SU-DHL-6 (cell line): ENCODE results near the gene AGAP1.

Experiments
- H2AFZ ChIP-seq: fragments of 200-600 bp; sonication (generic); 2 replicates; pipeline ENCODE4 v1.6.1; 2014; ENCODE audit warnings: low read depth, mild to moderate bottlenecking, moderate library complexity, mixed read lengths, antibody characterized with exemption, low read length; ENCODE audit not compliant: severe bottlenecking
- H3F3A ChIP-seq: fragments of 200-600 bp; shearing (Covaris generic); 2 replicates; pipeline ENCODE4 v1.6.0; 2016; ENCODE audit warnings: antibody characterized with exemption, mild to moderate bottlenecking; ENCODE audit not compliant: insufficient read depth
- H3K27ac ChIP-seq: fragments of 200-600 bp; sonication (generic); 2 replicates; pipeline ENCODE4 v1.5.1; 2016; ENCODE audit warnings: low read depth, mild to moderate bottlenecking, low read length, moderate library complexity, mixed read lengths
- H3K27me3 ChIP-seq: fragments of 200-600 bp; sonication (generic), shearing (Covaris generic); 2 replicates; pipeline ENCODE4 v1.6.0; 2014; ENCODE audit warnings: mild to moderate bottlenecking, low read length
- H3K36me3 ChIP-seq: fragments of 200-600 bp; sonication (generic); 2 replicates; pipeline ENCODE4 v1.6.1; 2014; ENCODE audit warnings: mild to moderate bottlenecking, low read length, mixed read lengths
- H3K4me2 ChIP-seq: fragments of 300-600, 200-600 bp; shearing (Covaris generic), sonication (generic); 2 replicates; pipeline ENCODE4 v1.6.0; 2014; ENCODE audit warnings: low read length, low read depth, mild to moderate bottlenecking; ENCODE audit not compliant: poor library complexity, severe bottlenecking
- H3K4me3 ChIP-seq: fragments of 200-600 bp; sonication (generic); 2 replicates; pipeline ENCODE4 v1.5.1; 2014; ENCODE audit warnings: antibody characterized with exemption, low read length, mild to moderate bottlenecking, mixed read lengths; ENCODE audit not compliant: insufficient read depth, poor library complexity, severe bottlenecking
- H3K79me2 ChIP-seq: fragments of 200-600 bp; sonication (generic); 2 replicates; pipeline ENCODE4 v1.6.1; 2014; ENCODE audit warnings: mild to moderate bottlenecking, low read length, moderate library complexity; ENCODE audit not compliant: insufficient read depth
- H3K9ac ChIP-seq: fragments of 200-600 bp; sonication (generic); 2 replicates; pipeline ENCODE4 v1.7.0; 2014; ENCODE audit warnings: mild to moderate bottlenecking, low read length
- H3K9me2 ChIP-seq: fragments of 200-600 bp; sonication (generic); replicated peaks from 2 replicates; pipeline ENCODE4 v1.6.1; 2014; ENCODE audit warnings: low read length; ENCODE audit not compliant: insufficient read depth
- H3K9me3 ChIP-seq: fragments of 200-600 bp; sonication (generic); 2 replicates; pipeline ENCODE4 v1.6.1; 2014; ENCODE audit warnings: low read length, mixed read lengths; ENCODE audit not compliant: insufficient read depth
- H4K20me1 ChIP-seq: fragments of 200-600 bp; sonication (generic); 2 replicates; pipeline ENCODE4 v1.6.1; 2014; ENCODE audit warnings: low read depth, mild to moderate bottlenecking, antibody characterized with exemption, low read length, moderate library complexity, mixed read lengths
- CTCF ChIP-seq: fragments of 200-600 bp; sonication (generic); IDR thresholded peaks from one replicate; pipeline ENCODE4 v1.5.1; 2017; ENCODE audit warnings: antibody characterized with exemption, mild to moderate bottlenecking, low read length, moderate library complexity; ENCODE audit not compliant: insufficient read depth, poor library complexity, severe bottlenecking
- EZH2phosphoT487 ChIP-seq: fragments of 200-600 bp; sonication (generic), shearing (Covaris generic); conservative IDR thresholded peaks from 2 replicates; pipeline ENCODE4 v1.6.1; 2018; ENCODE audit warnings: mild to moderate bottlenecking, antibody characterized with exemption, low read length, moderate library complexity, mixed read lengths

Gene AGAP1

DNA sequence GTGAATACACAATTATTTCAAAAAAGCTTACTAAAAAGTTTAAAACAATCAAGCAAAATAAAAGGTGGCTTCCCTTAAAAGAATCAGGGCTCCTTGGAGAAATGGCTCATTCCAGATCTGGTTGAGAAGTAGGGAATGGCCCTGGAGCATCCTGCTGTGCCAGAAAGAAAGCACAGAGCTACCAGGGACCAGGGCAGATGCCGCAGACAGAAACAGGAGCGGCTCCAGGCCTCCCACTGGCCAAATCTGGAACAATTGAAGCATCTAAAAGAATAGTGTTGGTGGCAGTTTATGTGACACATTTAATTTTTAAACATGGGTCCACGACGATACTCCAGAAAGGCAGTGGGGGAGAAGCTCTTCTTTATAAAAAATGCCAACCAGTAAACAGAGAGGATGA is 598.9 kb downstream of the AGAP1 start:
- Histone ChIP-seq H2AFZ (no peak overlapping the region), H3F3A (no peaks in the 10 kb centered on the region), H3K27ac (no peak overlapping the region), H3K4me3 (no peak overlapping the region), H3K9ac (no peak overlapping the region), H4K20me1 (no peaks in the 10 kb centered on the region), H3K27me3 (no peaks in the 10 kb centered on the region), H3K36me3 (no peaks in the 10 kb centered on the region), H3K9me2 (no peaks in the 10 kb centered on the region), H3K4me2 (no peak overlapping the region), H3K79me2 (no peaks in the 10 kb centered on the region), H3K9me3 (no peaks in the 10 kb centered on the region)
- TF ChIP-seq EZH2phosphoT487: no peak
- TF ChIP-seq CTCF: no peak

DNA sequence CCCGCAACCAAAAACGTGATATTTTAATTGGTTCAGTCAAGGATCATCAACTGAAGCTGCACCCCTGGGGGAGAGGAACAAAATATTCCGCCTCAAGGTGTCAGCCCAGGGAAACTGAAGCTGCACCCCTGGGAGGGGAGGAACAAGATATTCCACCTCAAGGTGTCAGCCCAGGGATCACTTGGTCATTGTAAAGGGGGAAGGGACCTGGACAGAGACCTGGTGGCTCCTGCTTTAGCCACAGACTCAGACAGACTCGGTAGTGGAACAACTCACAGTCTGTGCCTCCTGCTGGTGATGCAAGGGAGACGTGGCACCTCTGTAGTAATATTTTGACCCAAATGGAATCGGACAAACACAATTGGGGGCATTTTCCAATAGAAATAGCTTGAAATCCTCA is 599.3 kb downstream of the AGAP1 start:
- Histone ChIP-seq H3K4me2 (no peak overlapping the region), H3K9me2 (no peaks in the 10 kb centered on the region), H3K36me3 (no peaks in the 10 kb centered on the region), H3F3A (no peaks in the 10 kb centered on the region), H2AFZ (no peak overlapping the region), H3K27me3 (no peaks in the 10 kb centered on the region), H3K27ac (no peak overlapping the region), H3K79me2 (no peaks in the 10 kb centered on the region), H3K9ac (no peak overlapping the region), H4K20me1 (no peaks in the 10 kb centered on the region), H3K9me3 (no peaks in the 10 kb centered on the region), H3K4me3 (no peak overlapping the region)
- TF ChIP-seq CTCF (no peak), EZH2phosphoT487 (no peak)

DNA sequence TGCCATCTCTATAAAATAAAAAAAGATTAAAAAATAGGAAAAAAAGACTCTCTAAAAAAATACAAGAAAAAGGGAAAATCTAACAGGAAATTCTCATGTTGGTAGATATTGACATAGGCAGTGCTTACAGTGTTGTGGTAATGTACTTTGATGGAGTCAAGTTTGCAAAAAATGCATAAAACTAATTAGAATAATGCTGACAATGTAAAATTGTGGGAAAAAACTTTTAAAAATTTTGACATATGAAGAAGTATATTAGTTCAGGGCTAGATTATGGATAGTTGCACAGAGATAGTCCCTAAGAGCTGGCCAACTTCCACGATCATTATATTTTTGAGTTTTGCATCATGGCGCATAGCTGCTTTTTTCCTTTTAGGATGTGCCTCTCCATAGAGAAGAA is 601.7 kb downstream of the AGAP1 start:
- Histone ChIP-seq H3F3A (no peaks in the 10 kb centered on the region), H3K4me2 (no peak overlapping the region), H3K9me2 (no peaks in the 10 kb centered on the region), H2AFZ (no peak overlapping the region), H3K79me2 (no peaks in the 10 kb centered on the region), H3K27ac (no peak overlapping the region), H3K4me3 (no peak overlapping the region), H3K27me3 (no peaks in the 10 kb centered on the region), H3K9me3 (no peaks in the 10 kb centered on the region), H3K36me3 (no peaks in the 10 kb centered on the region), H4K20me1 (no peaks in the 10 kb centered on the region), H3K9ac (no peak overlapping the region)
- TF ChIP-seq EZH2phosphoT487 (no peak), CTCF (no peak)
